ENCODE results near the gene PDXK. TPM values are rescaled to one million over a fixed set of nuclear protein-coding genes. Genes with fewer than 3 reads are reported as not detected.

PDXK gene
- total RNA-seq, 1 experiment from 2014 or later: 193 TPM

DNA sequence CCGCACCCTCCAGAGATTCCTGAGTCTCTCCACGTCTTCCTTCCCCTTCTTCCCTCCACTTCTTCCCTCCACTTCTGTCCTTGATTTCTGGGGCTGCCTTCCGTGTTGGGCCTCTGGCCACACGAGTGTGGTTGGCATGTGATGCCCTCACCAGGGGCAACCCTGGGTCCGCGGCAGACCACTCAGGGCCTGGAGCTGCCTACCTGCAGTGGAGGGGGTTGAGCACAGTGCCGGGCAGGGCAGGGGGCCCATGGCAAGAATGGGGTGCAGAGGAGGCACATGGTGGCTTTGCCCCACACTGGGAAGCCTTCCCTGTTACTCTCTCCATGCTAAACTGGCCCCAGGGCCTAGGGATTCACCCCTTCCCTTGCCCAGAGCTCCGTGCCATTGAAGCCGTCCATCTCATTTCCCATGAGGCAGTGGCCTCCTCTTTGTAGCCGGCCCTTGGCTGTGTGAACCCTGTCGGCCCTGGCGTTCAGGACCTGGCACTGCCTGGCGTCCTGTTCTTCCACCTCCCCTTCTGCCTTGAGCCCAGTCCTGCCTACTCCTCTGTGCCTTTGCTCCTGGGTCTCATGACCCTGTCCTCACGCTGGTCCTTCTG is 83.9 kb downstream of the PDXK start:
- no peak for DNase-seq (ENCODE audit: low spot score)

DNA sequence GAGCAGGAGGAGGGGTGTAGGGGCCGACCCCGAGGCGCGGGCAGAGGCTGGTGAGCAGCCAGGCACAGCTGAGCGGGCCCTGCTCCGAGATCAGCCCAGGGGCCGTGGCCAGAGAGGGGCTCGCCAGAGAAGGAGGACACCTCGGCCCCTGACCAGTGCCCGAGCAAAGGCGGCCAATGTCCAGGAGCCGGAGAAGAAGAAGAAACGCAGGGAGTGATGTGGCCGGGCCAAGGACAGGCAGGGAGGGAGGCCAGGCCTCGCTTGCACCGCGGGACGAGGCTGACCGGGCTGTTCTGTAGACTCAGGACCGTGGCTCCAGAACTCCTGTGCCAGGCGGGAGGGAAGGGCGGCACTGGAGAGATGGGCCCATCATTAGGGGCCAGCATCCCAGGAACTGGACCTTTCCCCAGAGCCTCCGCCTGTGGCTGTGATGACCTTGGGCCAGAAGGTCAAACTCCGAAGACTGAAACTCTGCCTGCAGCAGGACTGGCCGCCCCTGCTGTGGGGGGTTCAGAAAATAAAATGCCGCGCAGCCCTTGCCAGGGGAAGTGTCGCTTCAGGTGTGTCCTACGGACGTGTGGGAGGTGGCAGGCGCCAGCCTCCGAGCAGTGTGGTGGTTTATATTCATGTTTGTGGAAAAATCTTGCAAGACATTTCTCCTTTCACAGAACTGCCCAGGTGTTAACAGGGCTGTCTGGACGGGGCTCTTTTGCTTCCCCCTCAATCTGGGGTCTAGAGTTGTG is 84.8 kb downstream of the PDXK start:
- no peak for DNase-seq (ENCODE audit: low spot score)

DNA sequence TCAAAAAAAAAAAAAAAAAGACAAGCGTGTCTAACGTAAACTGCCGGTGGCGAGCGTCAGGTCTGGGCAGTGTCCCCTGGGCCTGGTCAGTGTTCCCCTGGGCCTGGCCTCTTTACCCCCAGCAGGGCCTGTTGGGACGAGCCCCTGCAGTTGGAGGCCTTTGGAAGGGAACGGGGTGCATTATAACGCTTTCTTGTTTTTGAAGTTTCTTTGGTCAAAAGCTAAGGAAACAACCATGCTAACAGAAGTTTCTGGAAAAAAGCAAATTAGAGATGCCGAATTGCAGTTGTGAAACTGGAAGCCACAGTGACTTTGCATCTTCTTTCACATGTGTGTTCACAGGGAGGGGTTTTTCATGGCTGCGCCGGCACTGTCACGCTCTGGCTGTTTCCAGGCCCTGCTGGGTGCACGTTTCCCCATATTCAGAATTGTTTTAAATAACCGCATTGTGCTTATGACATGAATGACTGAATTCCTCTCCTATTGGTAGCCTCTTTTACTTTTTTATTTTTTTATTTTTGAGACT is 86.4 kb downstream of the PDXK start:
- no peak for DNase-seq (ENCODE audit: low spot score)

DNA sequence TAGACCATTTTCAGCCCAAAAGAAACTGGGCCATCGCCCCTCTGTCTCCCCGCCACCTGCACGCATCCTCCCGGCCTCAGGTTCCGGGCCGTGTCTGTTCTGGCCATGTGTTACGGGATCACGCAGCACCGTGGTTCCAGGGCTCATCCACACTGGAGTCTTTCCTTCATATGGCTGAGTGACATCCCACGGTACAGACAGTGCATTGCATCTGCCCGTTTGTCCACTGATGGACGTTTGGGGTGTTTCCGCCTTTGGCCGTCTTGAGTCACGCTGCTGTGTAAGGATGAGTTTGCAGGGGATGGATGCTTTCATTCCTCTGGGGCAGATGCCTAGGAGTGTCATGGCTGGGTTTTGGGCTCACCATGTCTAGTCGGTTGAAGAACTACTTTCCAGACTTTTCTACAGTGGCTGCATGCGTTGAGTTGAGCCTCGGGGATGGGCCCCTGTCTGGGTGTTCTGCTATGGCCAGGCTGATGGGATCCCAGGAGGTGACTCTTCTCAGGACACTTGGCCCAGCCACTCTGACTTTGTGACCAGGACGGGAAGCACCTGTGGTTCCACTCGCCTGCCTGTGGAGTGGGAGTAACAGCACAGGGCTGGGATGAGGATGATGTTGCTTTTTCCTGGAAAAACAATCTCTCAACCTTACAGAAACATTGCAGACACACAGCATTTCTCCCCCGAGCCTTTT is 87.2 kb downstream of the PDXK start:
- no peak for DNase-seq (ENCODE audit: low spot score)

DNA sequence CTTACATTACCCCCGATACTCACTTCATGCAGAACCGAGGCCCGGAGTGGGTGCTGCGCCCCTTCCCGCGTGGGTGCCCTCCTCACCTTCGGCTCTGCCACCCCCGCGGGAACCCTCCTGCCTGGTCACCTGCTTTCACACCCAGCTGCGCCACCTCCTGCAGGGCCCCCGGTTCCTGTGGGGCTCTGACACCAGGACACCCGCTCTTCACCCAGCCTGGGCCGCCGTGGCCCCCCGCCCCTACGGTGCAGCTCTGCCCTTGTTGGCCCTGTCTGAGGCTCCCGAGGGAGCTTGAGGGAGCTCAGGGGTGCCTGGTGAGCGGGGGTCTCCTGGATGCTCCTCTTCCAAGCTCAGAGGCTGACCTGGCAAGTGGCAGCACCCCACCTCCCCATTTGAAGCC is 89.4 kb downstream of the PDXK start:
- DNase-seq (ENCODE audit: low spot score): no peak

- DNase-seq (ENCODE audit: low spot score): no peak
These were observed 89.9 kb downstream of the PDXK start for GRCh38 chr21:43808832-43809251.

DNA sequence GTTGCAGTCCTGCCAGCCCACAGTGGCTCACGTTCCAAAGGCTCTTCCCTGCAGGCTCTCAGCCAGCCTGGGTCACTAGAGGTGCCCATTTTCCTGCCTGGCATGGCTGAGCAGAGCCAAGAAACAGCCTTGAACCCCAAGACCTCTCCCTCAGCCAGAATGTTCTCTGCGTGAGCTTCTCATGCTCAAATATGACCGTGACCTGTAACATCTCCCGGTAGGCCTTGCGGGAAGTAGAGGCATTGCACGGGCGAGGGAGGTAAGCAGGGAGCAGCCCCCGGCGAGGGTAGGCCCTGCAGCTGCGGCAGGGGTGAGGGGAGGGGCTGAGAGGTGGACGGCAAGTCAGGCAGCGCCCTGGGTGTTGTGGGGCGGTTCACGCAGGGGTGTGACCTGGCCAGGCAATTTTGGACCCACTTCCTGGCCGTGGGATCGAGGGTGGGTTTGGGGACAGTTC is 90.4 kb downstream of the PDXK start:
- DNase-seq (ENCODE audit: low spot score): no peak

- DNase-seq (ENCODE audit: low spot score): no peak
These were observed 91.0 kb downstream of the PDXK start for GRCh38 chr21:43809853-43810504.

GRCh38 chr21:43810505-43811261 is 91.8 kb downstream of the PDXK start:
- peak; percentile 76 for DNase-seq (ENCODE audit: low spot score)

DNA sequence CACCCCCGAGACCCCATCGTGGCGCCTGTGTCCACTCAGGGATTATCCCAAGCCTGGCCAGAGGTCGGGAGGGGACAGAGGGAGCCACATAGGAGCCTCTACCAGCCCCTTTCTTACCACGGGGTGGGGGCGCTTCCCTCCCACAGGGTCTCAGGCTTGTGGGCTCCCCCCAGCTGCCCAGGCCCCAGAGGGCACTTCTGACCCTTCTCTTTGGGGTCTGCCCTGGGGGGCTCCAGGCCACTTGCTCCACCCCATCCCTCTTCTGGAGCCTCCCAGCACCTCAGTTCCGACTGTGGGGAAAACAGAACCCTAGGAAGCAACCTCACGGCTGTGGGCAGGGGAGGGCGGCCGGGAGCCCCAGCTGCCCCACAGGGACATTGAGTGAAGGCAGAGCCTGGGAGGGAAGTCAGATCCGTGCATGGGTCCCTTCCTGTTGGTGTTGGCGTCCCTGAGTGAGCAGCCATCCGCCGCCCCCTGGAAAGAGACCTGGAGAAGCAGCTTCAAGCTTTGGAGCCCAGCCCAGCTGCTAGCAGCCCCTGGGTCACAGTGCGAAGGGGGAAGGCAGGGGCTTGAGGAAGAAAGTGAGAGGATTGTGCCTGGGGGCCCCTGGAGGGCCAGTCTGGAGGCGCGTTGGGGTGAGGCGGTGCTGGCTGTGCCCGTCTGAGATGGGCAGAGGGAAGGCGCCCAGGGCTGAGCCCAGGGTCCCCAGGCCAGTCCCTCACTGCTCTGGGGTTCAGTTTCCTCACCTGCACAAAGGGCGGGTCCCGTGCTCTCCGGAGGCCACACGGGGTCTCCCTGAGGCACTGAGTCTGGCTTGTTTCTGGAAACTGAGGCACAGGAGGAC is 92.6 kb downstream of the PDXK start:
- DNase-seq (ENCODE audit: low spot score): no peak

Small RNAs within 50 kb of the gene (small RNA-seq; reads per million reads assigned to genes)
- gene AP001052.1: not detected

Other genes starting within 250 kb of the PDXK start
- gene HSF2BP, start 59.6 kb upstream of the PDXK start, total RNA-seq (2014; rRNA removed; shearing (Covaris generic)): 0.13 and 0.56 TPM in 2 replicates
- 19.4 and 20.0 TPM in 2 replicates for gene RRP1B, start 59.6 kb upstream of the PDXK start, total RNA-seq (2014; rRNA removed; shearing (Covaris generic))
- gene CSTB, start 57.2 kb downstream of the PDXK start, total RNA-seq (2014; rRNA removed; shearing (Covaris generic)): 49.7 and 55.0 TPM in 2 replicates
- gene RRP1, start 70.4 kb downstream of the PDXK start, total RNA-seq (2014; rRNA removed; shearing (Covaris generic)): 36.4 and 39.3 TPM in 2 replicates
- gene AGPAT3, start 146.1 kb downstream of the PDXK start, total RNA-seq (2014; rRNA removed; shearing (Covaris generic)): 31.6 and 39.6 TPM in 2 replicates

Data from HT-29 (cell line).